HG02938 (cell line): ENCODE measurements around the gene TP53TG5.

Source experiments
- ATAC-seq: cut with Tn5 transposase; IDR thresholded peaks from one replicate; pipeline ENCODE4 v1.9.1; 2021; ENCODE audit warnings: mild to moderate bottlenecking, moderate library complexity; ENCODE audit not compliant: unreplicated experiment

Gene TP53TG5

DNA sequence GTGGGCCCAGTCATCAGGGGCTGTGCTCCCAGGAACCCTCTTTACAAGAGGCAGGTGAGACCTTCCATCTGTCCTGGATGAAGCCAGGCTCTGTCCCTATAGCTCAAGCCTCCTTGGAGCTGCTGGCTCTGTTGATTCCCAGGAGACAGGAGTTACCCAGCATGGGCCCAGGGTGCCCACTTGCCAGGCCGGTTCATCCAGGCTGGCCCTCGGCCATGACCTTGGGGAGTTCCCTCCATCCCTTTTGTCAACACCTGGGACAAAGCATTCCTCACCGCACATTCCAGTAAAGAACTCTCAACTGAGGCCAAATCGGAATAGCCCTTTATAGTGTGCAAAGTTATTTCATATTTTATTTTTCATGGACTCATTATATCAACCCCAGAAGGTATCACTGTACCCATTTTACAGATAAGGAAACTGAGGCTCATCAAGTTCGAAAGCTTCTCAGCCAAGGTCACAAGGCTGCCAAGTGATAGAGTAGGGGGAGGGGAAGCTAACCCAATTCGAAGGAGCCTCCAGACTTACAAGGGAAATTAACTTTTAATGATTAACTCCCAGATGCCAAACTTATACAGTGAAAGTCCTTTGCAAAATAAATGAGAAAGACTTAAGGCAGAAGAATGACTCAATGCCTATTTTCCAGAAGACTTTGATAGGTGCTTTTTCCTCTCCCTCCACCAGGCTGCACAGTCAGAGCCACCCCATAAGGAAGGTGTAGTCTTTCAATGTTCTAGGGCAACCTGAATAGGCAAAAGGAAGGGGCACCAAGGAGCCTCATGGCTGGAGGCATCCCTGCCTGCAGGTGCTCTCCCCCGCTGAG lies 48.4 kb downstream of the TP53TG5 start:
- no peak for ATAC-seq

DNA sequence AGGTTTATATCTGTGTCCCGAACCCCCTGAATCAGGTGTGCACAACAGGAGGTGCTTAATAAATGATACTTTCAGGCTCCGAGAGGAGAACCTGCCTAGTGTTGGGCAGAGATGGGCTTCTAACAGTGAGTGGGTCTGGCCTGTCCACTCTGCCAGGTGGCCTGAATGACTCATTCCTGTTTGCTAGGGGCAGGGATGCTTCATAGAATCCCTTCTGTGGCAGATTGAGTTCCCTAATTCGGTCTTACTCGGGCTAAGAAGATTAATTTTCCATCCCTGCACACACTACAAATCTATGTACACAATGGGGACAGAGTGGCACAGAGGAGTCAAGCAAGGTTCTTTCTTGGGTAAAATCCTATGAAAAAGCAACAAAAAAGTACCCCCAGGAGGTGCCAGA lies 49.7 kb downstream of the TP53TG5 start:
- no peak for ATAC-seq

DNA sequence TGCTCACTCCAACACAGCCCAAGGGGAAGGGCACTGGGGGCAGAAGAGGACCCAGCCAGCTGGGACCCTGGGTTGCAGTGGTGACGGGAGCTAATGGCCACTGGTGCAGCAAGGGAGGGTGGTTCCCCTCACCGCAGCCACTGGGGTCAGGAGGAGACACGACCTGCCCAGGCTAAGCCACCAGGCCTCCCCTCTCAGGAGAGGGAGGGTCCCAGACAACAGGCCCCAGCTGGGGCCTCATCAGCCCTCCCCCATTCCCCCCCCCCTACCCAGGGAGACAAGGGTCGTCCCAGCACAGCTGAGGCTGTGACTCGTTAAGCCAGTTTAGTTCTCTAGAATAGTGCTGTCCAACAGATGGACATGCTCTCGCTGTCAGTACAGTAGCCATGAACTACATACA lies 52.8 kb downstream of the TP53TG5 start:
- no peak for ATAC-seq

DNA sequence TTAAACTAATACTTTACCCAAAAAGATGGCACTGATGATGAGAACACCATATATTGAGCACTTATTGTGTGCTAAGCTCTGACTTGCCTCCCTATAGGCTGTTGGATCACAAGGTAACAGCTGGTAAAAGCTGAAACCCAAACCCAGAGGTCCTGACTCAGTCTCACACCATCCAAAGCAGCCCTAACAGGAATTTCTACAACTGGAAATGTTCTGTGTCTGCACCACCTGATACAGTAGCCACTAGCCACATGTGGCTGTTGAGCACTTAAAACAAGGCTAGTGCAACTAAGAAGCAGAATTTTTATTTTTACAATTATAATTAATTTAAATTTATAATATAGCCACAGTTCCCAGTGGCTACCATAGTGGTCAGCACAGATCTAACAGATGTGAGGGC lies 54.4 kb downstream of the TP53TG5 start:
- ATAC-seq, result no peak

DNA sequence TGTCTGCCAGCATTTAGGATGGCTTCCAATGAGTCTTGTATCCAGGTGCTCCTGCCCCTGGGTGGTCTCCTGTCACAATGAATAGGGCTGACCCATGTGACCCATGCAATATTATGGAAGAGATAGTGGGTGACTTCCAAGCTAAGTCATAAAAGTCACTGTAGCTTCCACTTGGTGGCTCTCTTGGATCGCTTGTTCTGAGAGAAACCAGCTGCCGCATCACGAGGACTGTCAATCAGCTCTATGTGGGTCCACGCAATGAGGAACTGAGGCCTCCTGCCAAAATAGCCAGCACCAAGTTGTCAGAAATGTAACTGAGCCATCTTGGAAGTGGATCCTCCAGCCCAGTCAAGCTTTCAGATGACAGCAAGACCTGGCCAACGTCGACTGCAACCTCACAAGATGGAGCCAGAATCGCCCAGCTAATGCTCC lies 55.2 kb downstream of the TP53TG5 start:
- ATAC-seq, result no peak
